ENCODE data around the gene PLIN1.

DNA sequence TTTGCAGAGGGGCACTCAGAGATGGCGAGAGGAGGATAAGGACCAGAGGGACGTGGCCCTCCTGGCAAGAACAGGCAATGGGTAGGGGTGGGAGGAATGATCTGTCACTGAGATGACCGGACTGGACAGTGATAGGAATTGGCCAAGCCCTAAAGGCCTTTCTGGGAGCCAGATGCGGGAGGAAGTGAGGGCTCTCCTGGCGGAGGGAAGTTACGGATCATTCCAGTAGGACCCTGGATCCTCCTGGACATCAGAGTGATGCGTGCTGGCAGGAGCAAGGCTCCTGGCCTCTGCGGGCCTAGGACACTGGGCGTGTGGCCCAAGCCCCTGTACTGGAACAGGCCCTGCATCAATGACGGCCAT, 47.3 kb downstream of the PLIN1 start:
- TF ChIP-seq, protein P1, sequence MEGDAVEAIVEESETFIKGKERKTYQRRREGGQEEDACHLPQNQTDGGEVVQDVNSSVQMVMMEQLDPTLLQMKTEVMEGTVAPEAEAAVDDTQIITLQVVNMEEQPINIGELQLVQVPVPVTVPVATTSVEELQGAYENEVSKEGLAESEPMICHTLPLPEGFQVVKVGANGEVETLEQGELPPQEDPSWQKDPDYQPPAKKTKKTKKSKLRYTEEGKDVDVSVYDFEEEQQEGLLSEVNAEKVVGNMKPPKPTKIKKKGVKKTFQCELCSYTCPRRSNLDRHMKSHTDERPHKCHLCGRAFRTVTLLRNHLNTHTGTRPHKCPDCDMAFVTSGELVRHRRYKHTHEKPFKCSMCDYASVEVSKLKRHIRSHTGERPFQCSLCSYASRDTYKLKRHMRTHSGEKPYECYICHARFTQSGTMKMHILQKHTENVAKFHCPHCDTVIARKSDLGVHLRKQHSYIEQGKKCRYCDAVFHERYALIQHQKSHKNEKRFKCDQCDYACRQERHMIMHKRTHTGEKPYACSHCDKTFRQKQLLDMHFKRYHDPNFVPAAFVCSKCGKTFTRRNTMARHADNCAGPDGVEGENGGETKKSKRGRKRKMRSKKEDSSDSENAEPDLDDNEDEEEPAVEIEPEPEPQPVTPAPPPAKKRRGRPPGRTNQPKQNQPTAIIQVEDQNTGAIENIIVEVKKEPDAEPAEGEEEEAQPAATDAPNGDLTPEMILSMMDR (IDR thresholded peaks at IDR 0.05; ENCODE audit: poor library complexity) = no peak
- no peak for TF ChIP-seq EZH2phosphoT487 (IDR thresholded peaks at IDR 0.05; ENCODE audit: low read depth, severe bottlenecking, unreplicated experiment)
